Measurements from ENCODE around the gene HIPK2. TPM values are rescaled to one million over a fixed set of nuclear protein-coding genes. Genes with fewer than 3 reads are reported as not detected.

The HIPK2 gene
- 10 to 100 TPM; 20.3 to 26.8 (median 26.1) TPM for total RNA-seq

DNA sequence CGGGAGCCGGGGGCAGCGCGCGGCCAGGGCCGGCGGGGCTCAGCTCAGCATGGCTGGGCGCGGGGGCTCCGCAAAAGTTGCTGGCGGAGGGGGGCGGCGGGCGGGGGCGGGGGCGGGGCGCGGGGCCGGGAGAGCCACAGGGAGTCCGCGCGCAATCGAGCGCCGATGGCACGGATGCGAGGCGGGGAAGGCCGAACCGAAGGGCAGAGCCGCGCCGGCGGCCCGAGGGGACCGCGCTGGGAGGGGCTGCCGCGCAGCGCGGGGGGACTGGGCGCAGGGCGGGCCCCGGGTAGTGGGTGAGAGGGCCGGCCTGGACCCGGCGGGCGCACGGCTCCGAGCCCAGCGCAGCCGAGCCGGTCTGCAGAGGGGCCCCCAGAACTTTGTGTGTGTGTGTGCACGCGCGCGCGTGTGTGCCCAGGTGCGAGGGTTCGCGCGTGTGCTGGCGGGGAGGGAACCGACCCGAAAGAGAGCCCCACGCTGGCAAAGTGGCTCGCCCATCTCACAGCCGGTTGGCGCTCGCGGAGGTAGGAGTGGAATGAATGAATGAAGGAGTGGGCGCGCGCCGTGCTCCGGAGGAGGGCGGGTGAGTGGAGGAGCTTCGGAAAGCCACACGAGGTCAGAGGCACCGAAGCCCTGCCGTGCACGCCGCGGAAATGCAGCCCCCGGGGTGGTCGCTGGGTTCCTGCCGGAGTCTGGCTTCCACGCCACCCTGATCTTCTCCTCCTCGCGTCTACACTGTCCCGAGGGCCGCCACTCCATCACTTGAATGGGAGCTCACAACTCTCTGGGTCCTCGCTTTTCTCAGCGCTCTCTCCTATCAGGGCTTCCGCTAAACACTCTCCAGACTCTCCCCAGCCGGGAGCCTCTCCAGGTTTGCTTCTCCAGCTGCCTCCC is at the start of gene HIPK2:
Gene HIPK2 (minus strand): TSS at position 51 of the 894 bp plus-strand sequence. CDS start 375 bp downstream, outside the sequence.
- peak; percentile 53 to 61 for ATAC-seq
- Mint-ChIP-seq H3K9me3 (no peaks in the 10 kb centered on the region), H3K4me1 (ENCODE audit: low read depth) (peaks cover 48% of the 10 kb centered on the region), H3K4me3 (peak within 1 kb of the TSS; percentile 99), H3K27me3 (ENCODE audit: low read depth) (peaks cover 17% of the 10 kb centered on the region), H3K36me3 (ENCODE audit: insufficient read depth) (peaks cover 2% of the 10 kb centered on the region)
- peak; percentile 68 for DNase-seq

DNA sequence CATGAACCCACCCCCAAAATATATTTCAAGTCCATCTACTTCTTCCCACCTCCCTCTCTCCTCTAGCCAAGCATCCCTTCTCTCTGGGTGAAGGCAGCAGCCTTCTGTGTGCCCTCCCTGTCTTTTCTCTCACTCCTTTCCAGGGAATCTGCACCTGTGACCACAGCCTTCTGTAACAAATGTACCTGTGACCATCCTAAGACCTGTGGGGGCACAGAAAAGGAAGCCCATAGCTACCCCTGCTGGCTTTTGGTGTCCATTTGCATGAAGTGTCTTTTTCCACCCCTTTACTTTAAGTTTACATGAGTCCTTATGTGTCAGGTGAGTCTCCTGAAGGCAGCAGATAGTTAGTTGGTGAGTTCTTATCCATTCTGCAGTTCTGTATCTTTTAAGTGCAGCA is 49.2 kb upstream of the HIPK2 start:
- Mint-ChIP-seq H3K36me3 (ENCODE audit: insufficient read depth) (no peaks in the 10 kb centered on the region), H3K9me3 (no peaks in the 10 kb centered on the region), H3K4me3 (no peak overlapping the region), H3K27me3 (ENCODE audit: low read depth) (no peaks in the 10 kb centered on the region), H3K4me1 (ENCODE audit: low read depth) (peaks cover 37% of the 10 kb centered on the region)
- no peak for DNase-seq
- ATAC-seq: no peak

DNA sequence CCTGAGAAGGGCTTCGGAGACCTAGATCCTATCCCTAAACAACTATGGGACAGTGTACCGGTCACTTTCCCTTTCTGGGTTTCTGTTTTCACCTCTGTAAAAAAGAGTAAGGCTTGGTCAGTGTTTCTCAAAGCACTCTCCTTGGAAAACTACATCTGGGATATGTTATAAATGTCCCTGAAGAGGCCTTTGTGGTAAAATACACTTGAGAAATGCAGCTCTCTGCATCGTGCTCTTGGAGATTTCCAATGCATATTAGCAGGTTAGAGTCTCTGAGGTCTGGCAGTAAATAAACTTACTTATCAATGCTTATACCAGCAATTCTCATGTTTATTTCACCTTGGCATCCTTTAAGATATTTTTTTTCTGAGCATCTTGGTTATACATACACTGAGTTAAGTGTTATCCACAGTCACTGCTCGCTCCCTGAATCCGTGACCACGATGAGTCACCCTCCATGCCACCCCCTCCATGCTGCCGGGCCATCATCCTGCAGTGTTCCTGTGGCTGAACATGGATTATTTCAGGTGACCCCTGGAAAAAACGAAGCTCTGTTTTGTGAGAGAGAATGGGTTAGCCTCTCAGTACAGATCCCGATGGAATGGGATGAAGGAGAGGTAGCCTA is 48.0 kb upstream of the HIPK2 start:
- Mint-ChIP-seq H3K9me3 (no peaks in the 10 kb centered on the region), H3K27me3 (ENCODE audit: low read depth) (no peaks in the 10 kb centered on the region), H3K36me3 (ENCODE audit: insufficient read depth) (no peaks in the 10 kb centered on the region), H3K4me1 (ENCODE audit: low read depth) (peaks cover 30% of the 10 kb centered on the region), H3K4me3 (no peak overlapping the region)
- ATAC-seq (no peak), DNase-seq (no peak)

- Mint-ChIP-seq H3K4me1 (ENCODE audit: low read depth) (peaks cover 12% of the 10 kb centered on the region), H3K27me3 (ENCODE audit: low read depth) (no peaks in the 10 kb centered on the region), H3K36me3 (ENCODE audit: insufficient read depth) (no peaks in the 10 kb centered on the region), H3K4me3 (no peak overlapping the region), H3K9me3 (no peaks in the 10 kb centered on the region)
- DNase-seq (no peak), ATAC-seq (no peak)
Observed at GRCh38 chr7:139823959-139824521, 46.2 kb upstream of the HIPK2 start.

- Mint-ChIP-seq H3K4me3 (no peak overlapping the region), H3K9me3 (no peaks in the 10 kb centered on the region), H3K4me1 (ENCODE audit: low read depth) (peaks cover 5% of the 10 kb centered on the region), H3K36me3 (ENCODE audit: insufficient read depth) (no peaks in the 10 kb centered on the region), H3K27me3 (ENCODE audit: low read depth) (no peaks in the 10 kb centered on the region)
- ATAC-seq (no peak), DNase-seq (no peak)
Observed at GRCh38 chr7:139822855-139823254, 45.1 kb upstream of the HIPK2 start.

GRCh38 chr7:139821349-139822105 is 43.7 kb upstream of the HIPK2 start:
- Mint-ChIP-seq H3K9me3 (no peaks in the 10 kb centered on the region), H3K4me3 (no peak overlapping the region), H3K27me3 (ENCODE audit: low read depth) (no peaks in the 10 kb centered on the region), H3K36me3 (ENCODE audit: insufficient read depth) (no peaks in the 10 kb centered on the region), H3K4me1 (ENCODE audit: low read depth) (no peaks in the 10 kb centered on the region)
- ATAC-seq (no peak), DNase-seq (no peak)

DNA sequence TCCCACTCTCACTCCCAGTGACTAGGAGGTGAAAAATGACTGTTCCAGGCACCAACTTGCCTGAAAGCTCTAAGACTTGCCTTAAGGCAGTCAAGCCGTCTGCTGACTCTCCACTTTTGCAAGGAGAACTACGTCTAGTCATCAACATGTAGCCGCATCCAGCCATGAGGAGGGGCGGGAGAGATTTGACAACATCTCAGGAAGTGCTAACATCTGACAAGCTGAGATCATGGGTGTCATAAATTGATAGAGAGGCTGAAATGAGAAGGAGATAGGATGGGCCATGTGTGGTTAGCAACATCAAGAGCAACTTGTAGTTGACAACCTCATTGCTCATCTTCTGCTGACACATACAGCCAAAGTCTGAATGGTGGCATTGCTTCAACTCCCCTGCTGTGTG is 42.3 kb upstream of the HIPK2 start:
- no peaks in the 10 kb centered on the region for H3K27me3 Mint-ChIP-seq (ENCODE audit: low read depth)
- no peak for DNase-seq
- H3K4me3 Mint-ChIP-seq: no peak overlapping the region
- H3K9me3 Mint-ChIP-seq: peaks cover 4% of the 10 kb centered on the region
- H3K36me3 Mint-ChIP-seq (ENCODE audit: insufficient read depth): peaks cover 2% of the 10 kb centered on the region
- peak in 1 of 2 donors; percentile 69 for ATAC-seq
- no peaks in the 10 kb centered on the region for H3K4me1 Mint-ChIP-seq (ENCODE audit: low read depth)

DNA sequence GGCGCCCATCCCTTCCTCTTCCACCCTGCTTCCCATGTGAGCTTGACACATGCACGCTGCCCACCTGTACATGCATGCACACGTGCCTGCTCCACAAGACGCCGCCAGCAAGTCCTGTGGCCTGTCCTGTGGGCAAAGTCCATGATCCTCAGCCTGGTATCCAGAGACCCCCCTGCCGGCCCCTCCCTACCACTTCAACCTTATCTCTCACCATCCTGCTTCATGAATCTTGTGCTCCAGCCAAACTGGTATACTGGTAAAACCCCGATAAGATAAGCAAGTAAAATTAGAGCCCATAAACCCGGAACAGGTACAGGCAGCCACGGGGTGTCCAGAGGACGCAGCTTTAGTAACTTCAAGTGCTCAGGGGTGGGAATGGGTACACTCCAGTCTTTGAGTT is 39.5 kb upstream of the HIPK2 start:
- no peak for ATAC-seq

DNA sequence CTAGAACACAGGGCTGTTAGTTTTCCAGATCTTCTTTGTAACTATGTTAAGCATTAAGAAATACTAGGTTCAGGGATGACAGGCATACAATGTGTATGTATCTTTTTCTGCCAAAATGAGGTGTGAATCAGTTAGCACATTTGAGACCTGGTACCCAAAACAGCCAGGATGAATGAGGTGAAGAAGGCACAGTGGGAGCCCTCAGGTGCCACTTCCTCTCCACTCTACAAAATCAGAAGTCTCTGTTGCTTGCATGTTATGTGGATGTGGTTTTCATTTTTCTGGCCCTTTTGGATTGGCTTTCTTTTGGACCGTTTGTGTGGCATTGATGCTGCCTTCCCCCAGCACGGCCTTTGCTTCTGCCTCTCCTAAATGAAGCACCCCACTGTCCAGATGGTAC is 35.9 kb upstream of the HIPK2 start:
- Mint-ChIP-seq H3K4me1 (ENCODE audit: low read depth) (peaks cover 7% of the 10 kb centered on the region), H3K4me3 (no peak overlapping the region), H3K36me3 (ENCODE audit: insufficient read depth) (peaks cover 2% of the 10 kb centered on the region), H3K9me3 (peaks cover 4% of the 10 kb centered on the region), H3K27me3 (ENCODE audit: low read depth) (peaks cover under 1% of the 10 kb centered on the region)
- DNase-seq: no peak
- ATAC-seq: no peak

More for the DNA sequence above, 39.5 kb upstream of the HIPK2 start:
- H3K4me3 Mint-ChIP-seq: no peak overlapping the region
- peaks cover 4% of the 10 kb centered on the region for H3K9me3 Mint-ChIP-seq
- no peak for DNase-seq
- peaks cover 4% of the 10 kb centered on the region for H3K4me1 Mint-ChIP-seq (ENCODE audit: low read depth)
- H3K27me3 Mint-ChIP-seq (ENCODE audit: low read depth): no peaks in the 10 kb centered on the region
- H3K36me3 Mint-ChIP-seq (ENCODE audit: insufficient read depth): peaks cover 2% of the 10 kb centered on the region

- Mint-ChIP-seq H3K36me3 (ENCODE audit: insufficient read depth) (peaks cover 2% of the 10 kb centered on the region), H3K9me3 (peaks cover 4% of the 10 kb centered on the region)
Observed at GRCh38 chr7:139813151-139813550, 35.4 kb upstream of the HIPK2 start.

GRCh38 chr7:139811066-139811465 is 33.3 kb upstream of the HIPK2 start:
- Mint-ChIP-seq H3K27me3 (ENCODE audit: low read depth) (peaks cover 8% of the 10 kb centered on the region), H3K9me3 (peaks cover 2% of the 10 kb centered on the region), H3K36me3 (ENCODE audit: insufficient read depth) (peaks cover 2% of the 10 kb centered on the region), H3K4me3 (no peak overlapping the region), H3K4me1 (ENCODE audit: low read depth) (peaks cover 7% of the 10 kb centered on the region)
- DNase-seq (no peak), ATAC-seq (peak; percentile 69 to 71)

More at GRCh38 chr7:139813151-139813550, 35.4 kb upstream of the HIPK2 start:
- ATAC-seq: no peak
- Mint-ChIP-seq H3K4me1 (ENCODE audit: low read depth) (peaks cover 7% of the 10 kb centered on the region), H3K4me3 (no peak overlapping the region), H3K27me3 (ENCODE audit: low read depth) (peaks cover 3% of the 10 kb centered on the region)
- no peak for DNase-seq

DNA sequence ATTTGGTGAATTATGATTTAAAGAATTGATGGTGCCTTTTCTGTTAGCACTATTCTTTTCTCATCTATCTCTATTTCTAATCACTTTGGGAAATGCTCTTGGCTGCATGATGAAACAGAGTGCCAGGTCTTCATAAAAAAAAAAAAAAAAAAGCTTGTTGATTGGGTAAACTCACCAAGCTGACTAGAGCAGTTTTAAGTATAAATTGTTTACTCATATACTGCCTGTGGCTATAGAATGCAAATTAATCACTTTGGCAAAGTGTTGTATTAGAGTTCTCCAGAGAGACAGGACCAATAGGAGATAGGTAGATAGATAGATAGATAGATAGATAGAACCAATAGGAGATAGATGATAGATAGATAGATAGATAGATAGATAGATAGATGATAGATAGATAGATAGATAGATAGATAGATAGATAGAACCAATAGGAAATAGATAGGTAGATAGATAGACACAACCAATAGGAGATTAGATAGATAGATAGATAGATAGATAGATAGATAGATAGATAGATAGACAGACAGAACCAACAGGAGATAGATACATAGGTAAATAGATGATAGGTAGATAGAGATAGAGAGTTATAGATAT is 31.1 kb upstream of the HIPK2 start:
- Mint-ChIP-seq H3K4me1 (ENCODE audit: low read depth) (peaks cover 7% of the 10 kb centered on the region), H3K4me3 (no peak overlapping the region), H3K27me3 (ENCODE audit: low read depth) (peaks cover 8% of the 10 kb centered on the region), H3K36me3 (ENCODE audit: insufficient read depth) (no peaks in the 10 kb centered on the region), H3K9me3 (no peaks in the 10 kb centered on the region)
- no peak for ATAC-seq
- DNase-seq: no peak

GRCh38 chr7:139808427-139808826 is 30.6 kb upstream of the HIPK2 start:
- ATAC-seq: no peak
- DNase-seq: no peak
- Mint-ChIP-seq H3K27me3 (ENCODE audit: low read depth) (peaks cover 8% of the 10 kb centered on the region), H3K4me1 (ENCODE audit: low read depth) (peaks cover 3% of the 10 kb centered on the region), H3K36me3 (ENCODE audit: insufficient read depth) (no peaks in the 10 kb centered on the region), H3K9me3 (no peaks in the 10 kb centered on the region), H3K4me3 (no peak overlapping the region)

GRCh38 chr7:139807009-139807408 is 29.2 kb upstream of the HIPK2 start:
- Mint-ChIP-seq H3K4me1 (ENCODE audit: low read depth) (peaks cover 3% of the 10 kb centered on the region), H3K27me3 (ENCODE audit: low read depth) (peaks cover 8% of the 10 kb centered on the region), H3K4me3 (no peak overlapping the region), H3K9me3 (peaks cover 11% of the 10 kb centered on the region), H3K36me3 (ENCODE audit: insufficient read depth) (peaks cover 3% of the 10 kb centered on the region)
- no peak for ATAC-seq
- DNase-seq: no peak
